ENCODE measurements around the gene KLRB1.

DNA sequence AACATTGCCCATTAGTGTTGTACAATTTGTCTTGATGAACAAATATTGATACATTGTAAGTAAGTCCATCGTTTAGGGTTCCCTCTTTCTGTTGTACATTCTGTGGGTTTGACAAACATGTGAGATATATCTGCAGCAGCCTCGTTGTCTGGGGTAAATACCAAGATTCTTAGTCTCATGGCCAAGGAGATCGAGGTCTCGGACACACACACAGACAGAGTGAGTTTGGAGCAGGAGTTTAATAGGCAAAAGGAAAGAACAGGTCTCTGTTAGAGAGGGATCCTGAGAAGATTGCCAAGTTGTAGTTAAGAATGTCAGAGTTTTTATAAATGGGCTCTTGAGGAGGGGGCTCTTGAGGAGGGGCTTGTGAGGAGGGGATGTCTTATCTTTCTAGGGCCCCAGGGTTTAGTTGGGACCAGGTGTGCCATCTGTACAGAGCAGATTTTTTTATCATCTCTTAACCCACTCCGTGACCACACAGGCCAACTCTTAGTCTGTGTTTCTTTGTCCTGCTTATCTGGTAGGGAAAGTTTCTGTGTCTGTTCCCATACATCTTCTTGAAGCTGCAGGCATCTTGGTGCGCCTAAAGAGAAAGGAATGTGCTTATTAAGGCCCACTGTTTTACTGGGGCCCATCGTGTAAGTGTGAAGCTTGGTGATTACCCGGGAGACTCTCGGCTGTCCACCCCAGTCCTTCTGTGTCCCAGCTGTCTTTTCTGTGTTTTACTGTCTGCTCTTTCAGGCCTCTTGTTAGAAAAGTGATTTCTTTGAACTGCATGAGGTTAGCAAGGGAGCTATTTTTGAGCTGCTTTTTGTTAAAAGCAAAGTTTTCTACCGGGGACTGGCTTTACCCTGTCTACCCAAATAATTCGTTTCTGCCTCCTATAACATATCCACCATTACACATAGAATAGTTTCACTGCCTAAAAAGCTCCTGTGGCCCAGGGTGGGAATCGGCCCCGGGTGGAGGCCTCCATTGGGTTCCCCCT is 39.4 kb upstream of the KLRB1 start:
- TF ChIP-seq, protein P1, sequence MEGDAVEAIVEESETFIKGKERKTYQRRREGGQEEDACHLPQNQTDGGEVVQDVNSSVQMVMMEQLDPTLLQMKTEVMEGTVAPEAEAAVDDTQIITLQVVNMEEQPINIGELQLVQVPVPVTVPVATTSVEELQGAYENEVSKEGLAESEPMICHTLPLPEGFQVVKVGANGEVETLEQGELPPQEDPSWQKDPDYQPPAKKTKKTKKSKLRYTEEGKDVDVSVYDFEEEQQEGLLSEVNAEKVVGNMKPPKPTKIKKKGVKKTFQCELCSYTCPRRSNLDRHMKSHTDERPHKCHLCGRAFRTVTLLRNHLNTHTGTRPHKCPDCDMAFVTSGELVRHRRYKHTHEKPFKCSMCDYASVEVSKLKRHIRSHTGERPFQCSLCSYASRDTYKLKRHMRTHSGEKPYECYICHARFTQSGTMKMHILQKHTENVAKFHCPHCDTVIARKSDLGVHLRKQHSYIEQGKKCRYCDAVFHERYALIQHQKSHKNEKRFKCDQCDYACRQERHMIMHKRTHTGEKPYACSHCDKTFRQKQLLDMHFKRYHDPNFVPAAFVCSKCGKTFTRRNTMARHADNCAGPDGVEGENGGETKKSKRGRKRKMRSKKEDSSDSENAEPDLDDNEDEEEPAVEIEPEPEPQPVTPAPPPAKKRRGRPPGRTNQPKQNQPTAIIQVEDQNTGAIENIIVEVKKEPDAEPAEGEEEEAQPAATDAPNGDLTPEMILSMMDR (IDR thresholded peaks at IDR 0.05) = no peak
- TF ChIP-seq SIN3A (IDR thresholded peaks at IDR 0.05; ENCODE audit: borderline replicate concordance, insufficient read depth, low read depth, low read length) = no peak

Data from Panc1 (cell line).